Neural cell (in vitro differentiated cells): Measurements from ENCODE around the gene SLC2A13. TPM values are rescaled to one million over a fixed set of nuclear protein-coding genes. Genes with fewer than 3 reads are reported as not detected.

Source experiments
- H2AFZ ChIP-seq: fragments of 200-600, 300-800 bp; sonication (generic), shearing (Covaris generic); 2 replicates; pipeline ENCODE4 v1.6.0; 2014; ENCODE audit warnings: low read depth, mild to moderate bottlenecking, antibody characterized with exemption, low read length, moderate library complexity
- H3F3A ChIP-seq: fragments of 200-600 bp; shearing (Covaris generic); 2 replicates; pipeline ENCODE4 v1.6.1; 2016; ENCODE audit warnings: mild to moderate bottlenecking, moderate library complexity, mixed read lengths, antibody characterized with exemption, low read length; ENCODE audit not compliant: insufficient read depth, poor library complexity, severe bottlenecking
- H3K27ac ChIP-seq: fragments of 200-600, 300-800 bp; sonication (generic), shearing (Covaris generic); 2 replicates; pipeline ENCODE4 v1.5.1; 2014; ENCODE audit warnings: mild to moderate bottlenecking, low read length, moderate library complexity
- H3K27me3 ChIP-seq: fragments of 300-800, 200-600 bp; sonication (generic), shearing (Covaris generic); 2 replicates; pipeline ENCODE4 v1.6.0; 2014; ENCODE audit warnings: mild to moderate bottlenecking, low read depth, low read length, moderate library complexity; ENCODE audit not compliant: insufficient read depth
- H3K36me3 ChIP-seq: fragments of 300-800, 200-600 bp; sonication (generic), shearing (Covaris generic); 2 replicates; pipeline ENCODE4 v1.5.1; 2014; ENCODE audit warnings: mild to moderate bottlenecking, antibody characterized with exemption, low read length, moderate library complexity; ENCODE audit not compliant: insufficient read depth
- H3K4me2 ChIP-seq: fragments of 300-800, 200-600 bp; sonication (generic), shearing (Covaris generic); 2 replicates; pipeline ENCODE4 v1.6.0; 2014; ENCODE audit warnings: mild to moderate bottlenecking, low read length
- H3K4me3 ChIP-seq: fragments of 300-800, 200-600 bp; sonication (generic), shearing (Covaris generic); 2 replicates; pipeline ENCODE4 v1.5.1; 2014; ENCODE audit warnings: mild to moderate bottlenecking, low read length, moderate library complexity
- H3K79me2 ChIP-seq: fragments of 200-600 bp; shearing (Covaris generic); replicated peaks from 2 replicates; pipeline ENCODE4 v1.6.0; 2014; ENCODE audit warnings: mild to moderate bottlenecking, low read length, moderate library complexity; ENCODE audit not compliant: insufficient read depth
- H3K9ac ChIP-seq: fragments of 300-800, 200-600 bp; sonication (generic), shearing (Covaris generic); 2 replicates; pipeline ENCODE4 v1.6.1; 2016; ENCODE audit warnings: mild to moderate bottlenecking, low read length, mixed read lengths
- H3K9me2 ChIP-seq: fragments of 200-600 bp; shearing (Covaris generic); 2 replicates; pipeline ENCODE4 v1.6.1; 2016; ENCODE audit warnings: mild to moderate bottlenecking, low read length, mixed read lengths; ENCODE audit not compliant: insufficient read depth
- H3K9me3 ChIP-seq: fragments of 200-600, 300-800 bp; sonication (generic), shearing (Covaris generic); 2 replicates; pipeline ENCODE4 v1.6.1; 2016; ENCODE audit warnings: mild to moderate bottlenecking, mixed run types, low read length, moderate library complexity, mixed read lengths
- H4K20me1 ChIP-seq: fragments of 200-600 bp; shearing (Covaris generic); 2 replicates; pipeline ENCODE4 v1.6.1; 2016; ENCODE audit warnings: mild to moderate bottlenecking, mixed run types; ENCODE audit not compliant: insufficient read depth
- CTCF ChIP-seq: fragments of 450-650 bp; IDR thresholded peaks from 2 replicates; pipeline ENCODE4 v1.5.1; 2014; ENCODE audit warnings: antibody characterized with exemption, mild to moderate bottlenecking, moderate library complexity; ENCODE audit not compliant: poor library complexity, severe bottlenecking
- EP300 ChIP-seq: fragments of 450-650 bp; conservative IDR thresholded peaks from 2 replicates; pipeline ENCODE4 v1.6.1; 2014; ENCODE audit warnings: antibody characterized with exemption, mild to moderate bottlenecking, moderate library complexity; ENCODE audit not compliant: poor library complexity, severe bottlenecking
- EZH2 ChIP-seq: fragments of 200-600, 300-800 bp; shearing (Covaris generic), sonication (generic); IDR thresholded peaks from 2 replicates; pipeline ENCODE4 v1.6.1; 2014; ENCODE audit warnings: antibody characterized with exemption, low read length, borderline replicate concordance, mild to moderate bottlenecking; ENCODE audit not compliant: insufficient read depth, poor library complexity, severe bottlenecking
- MXI1 ChIP-seq: fragments of 450-650 bp; conservative IDR thresholded peaks from 2 replicates; pipeline ENCODE4 v1.6.1; 2014; ENCODE audit warnings: antibody characterized with exemption, mild to moderate bottlenecking; ENCODE audit not compliant: poor library complexity, severe bottlenecking
- POLR2AphosphoS5 ChIP-seq: IDR thresholded peaks from 2 replicates; pipeline ENCODE4 v1.6.1; 2012
- RAD21 ChIP-seq: fragments of 450-650 bp; conservative IDR thresholded peaks from 2 replicates; pipeline ENCODE4 v1.6.1; 2014; ENCODE audit warnings: antibody characterized with exemption, mild to moderate bottlenecking, moderate library complexity
- REST ChIP-seq: IDR thresholded peaks from 2 replicates; pipeline ENCODE4 v1.6.1; 2012; ENCODE audit warnings: borderline replicate concordance
- SMC3 ChIP-seq: fragments of 450-650 bp; conservative IDR thresholded peaks from 2 replicates; pipeline ENCODE4 v1.6.1; 2014; ENCODE audit warnings: antibody characterized with exemption, mild to moderate bottlenecking, moderate library complexity; ENCODE audit not compliant: poor library complexity
- TAF1 ChIP-seq: IDR thresholded peaks from 2 replicates; pipeline ENCODE4 v1.6.1; 2012; ENCODE audit warnings: low read depth
- polyA plus RNA-seq: library from polyadenylated mRNA; depleted of rRNA; stranded (reverse); fragments of >200 nt; gene quantifications from 2 replicates; pipeline ENCODE4 v1.2.3, GENCODE V29; 2014

Gene SLC2A13
- polyA plus RNA-seq, 1 donor from 2014 or later: 10.7 TPM

- H3K9ac ChIP-seq: no peak overlapping the region
- H2AFZ ChIP-seq: no peak overlapping the region
- H3K9me2 ChIP-seq: no peaks in the 10 kb centered on the region
- no peak overlapping the region for H3K27ac ChIP-seq
- H3K27me3 ChIP-seq: no peaks in the 10 kb centered on the region
- H3F3A ChIP-seq: no peaks in the 10 kb centered on the region
- TF ChIP-seq POLR2AphosphoS5 (no peak), TAF1 (no peak)
- no peak overlapping the region for H3K4me3 ChIP-seq
- no peaks in the 10 kb centered on the region for H3K9me3 ChIP-seq
- H3K79me2 ChIP-seq: no peaks in the 10 kb centered on the region
- no peak overlapping the region for H3K4me2 ChIP-seq
- no peaks in the 10 kb centered on the region for H3K36me3 ChIP-seq
- H4K20me1 ChIP-seq: no peaks in the 10 kb centered on the region
Observed at GRCh38 chr12:39860695-39861094, 245.2 kb downstream of the SLC2A13 start.

- Histone ChIP-seq H3K36me3 (no peaks in the 10 kb centered on the region), H3K4me3 (no peak overlapping the region), H2AFZ (no peak overlapping the region)
Observed at GRCh38 chr12:39853003-39853402, 252.9 kb downstream of the SLC2A13 start.

More at GRCh38 chr12:39853003-39853402, 252.9 kb downstream of the SLC2A13 start:
- H3K9me2 ChIP-seq: no peaks in the 10 kb centered on the region
- no peaks in the 10 kb centered on the region for H4K20me1 ChIP-seq
- H3K79me2 ChIP-seq: no peaks in the 10 kb centered on the region
- H3F3A ChIP-seq: no peaks in the 10 kb centered on the region
- H3K9me3 ChIP-seq: no peaks in the 10 kb centered on the region
- H3K27me3 ChIP-seq: no peaks in the 10 kb centered on the region
- TF ChIP-seq EP300 (no peak), CTCF (no peak), POLR2AphosphoS5 (no peak), EZH2 (no peak), REST (no peak), MXI1 (no peak), TAF1 (no peak), SMC3 (no peak), RAD21 (no peak)
- H3K9ac ChIP-seq: no peak overlapping the region
- H3K4me2 ChIP-seq: no peak overlapping the region
- H3K27ac ChIP-seq: no peak overlapping the region
